BJ (cell line): Measurements from ENCODE around the gene NPAT. TPM values are rescaled to one million over a fixed set of nuclear protein-coding genes. Genes with fewer than 3 reads are reported as not detected.
"Not testable (repeated sequence)": the region's sequence is repeated elsewhere in the genome, so short reads cannot be mapped to it uniquely, and the experiment has no call there.

Experiments used
- CTCF ChIA-PET: fragments of 350-600 bp; formaldehyde crosslinking; extraction: SDS; loops from one replicate; lab custom pipeline; 2021; ENCODE audit warnings: antibody characterized with exemption, inconsistent platforms; lab: Yijun Ruan, JAX
- POLR2A ChIA-PET: fragments of 300-600 bp; sonication (Branson Sonifier 250); formaldehyde crosslinking; extraction: SDS; loops from one replicate; lab custom pipeline; 2021; ENCODE audit warnings: antibody characterized with exemption; lab: Charles Lee
- DNase-seq: peaks from one replicate; pipeline ENCODE4 v3.0.0-alpha.2; 2011; ENCODE audit warnings: low read depth
- H3K27me3 ChIP-seq: 2 replicates; pipeline ENCODE4 v1.6.0; 2011; ENCODE audit warnings: low read length; ENCODE audit not compliant: control insufficient read depth, insufficient read depth
- H3K36me3 ChIP-seq: 2 replicates; pipeline ENCODE4 v1.5.1; 2011; ENCODE audit warnings: low read length; ENCODE audit not compliant: control insufficient read depth, insufficient read depth
- H3K4me3 ChIP-seq: 2 replicates; pipeline ENCODE4 v1.5.1; 2011; ENCODE audit warnings: low read depth, mild to moderate bottlenecking, control low read depth, low read length
- CTCF ChIP-seq: IDR thresholded peaks from 2 replicates; pipeline ENCODE4 v1.5.1; 2011; ENCODE audit warnings: low read depth, mild to moderate bottlenecking, control low read depth, inconsistent platforms, low read length, moderate library complexity; ENCODE audit not compliant: insufficient read depth
- polyA plus RNA-seq: library from polyadenylated mRNA; depleted of rRNA; stranded (reverse); fragments of >200 nt; gene quantifications from 2 replicates; pipeline ENCODE4 v1.2.3, GENCODE V29; 2011

NPAT gene
- polyA plus RNA-seq, 1 experiment, result 3.8 TPM

- no peak for TF ChIP-seq CTCF
- Histone ChIP-seq H3K27me3 (no peaks in the 10 kb centered on the region), H3K36me3 (peaks cover 6% of the 10 kb centered on the region), H3K4me3 (no peak overlapping the region)
- DNase-seq, result no peak
- POLR2A ChIA-PET, result no interaction called here
- CTCF ChIA-PET, result interaction anchor here (1.0 kb wide), 1 partner anchor 452 kb away, joined by 3 read pairs; no protein-coding TSS in a partner anchor
Observed at GRCh38 chr11:108196901-108197300, 25.5 kb downstream of the NPAT start.

GRCh38 chr11:108193725-108194124, 28.7 kb downstream of the NPAT start:
- H3K4me3 ChIP-seq, result no peak overlapping the region
- no peak for DNase-seq
- no peak for TF ChIP-seq CTCF
- ChIA-PET CTCF (no interaction called here), POLR2A (no interaction called here)
- H3K36me3 ChIP-seq, result peaks cover under 1% of the 10 kb centered on the region; the same call in 1 of the 2 replicates
- H3K27me3 ChIP-seq, result no peaks in the 10 kb centered on the region

GRCh38 chr11:108177570-108177969, 44.9 kb downstream of the NPAT start:
- ChIA-PET CTCF (no interaction called here), POLR2A (no interaction called here)
- Histone ChIP-seq H3K36me3 (0 out of 2 replicates have a peak, but pooled peaks cover 1% of the 10 kb centered on the region), H3K4me3 (no peak overlapping the region), H3K27me3 (no peaks in the 10 kb centered on the region)
- DNase-seq, result no peak
- no peak for TF ChIP-seq CTCF

GRCh38 chr11:108170184-108170583, 52.3 kb downstream of the NPAT start:
- no peak for TF ChIP-seq CTCF
- H3K36me3 ChIP-seq, result peaks cover 3% of the 10 kb centered on the region; the same call in 1 of the 2 replicates
- H3K4me3 ChIP-seq, result no peak overlapping the region
- ChIA-PET POLR2A (no interaction called here), CTCF (no interaction called here)
- H3K27me3 ChIP-seq, result no peaks in the 10 kb centered on the region
- DNase-seq, result no peak

GRCh38 chr11:108167624-108168023, 54.8 kb downstream of the NPAT start:
- DNase-seq, result no peak
- Histone ChIP-seq H3K27me3 (no peaks in the 10 kb centered on the region), H3K36me3 (peaks cover 2% of the 10 kb centered on the region; the same call in 1 of the 2 replicates), H3K4me3 (no peak overlapping the region)
- ChIA-PET CTCF (no interaction called here), POLR2A (no interaction called here)
- TF ChIP-seq CTCF, result no peak

- POLR2A ChIA-PET, CTCF ChIA-PET: not testable (repeated sequence)
Observed at GRCh38 chr11:108162878-108163277, 59.6 kb downstream of the NPAT start.

More at GRCh38 chr11:108162878-108163277, 59.6 kb downstream of the NPAT start:
- H3K27me3 ChIP-seq, DNase-seq, H3K36me3 ChIP-seq, H3K4me3 ChIP-seq: not testable (repeated sequence)
